Measurements from ENCODE around the gene ATP6V0E1.

DNA sequence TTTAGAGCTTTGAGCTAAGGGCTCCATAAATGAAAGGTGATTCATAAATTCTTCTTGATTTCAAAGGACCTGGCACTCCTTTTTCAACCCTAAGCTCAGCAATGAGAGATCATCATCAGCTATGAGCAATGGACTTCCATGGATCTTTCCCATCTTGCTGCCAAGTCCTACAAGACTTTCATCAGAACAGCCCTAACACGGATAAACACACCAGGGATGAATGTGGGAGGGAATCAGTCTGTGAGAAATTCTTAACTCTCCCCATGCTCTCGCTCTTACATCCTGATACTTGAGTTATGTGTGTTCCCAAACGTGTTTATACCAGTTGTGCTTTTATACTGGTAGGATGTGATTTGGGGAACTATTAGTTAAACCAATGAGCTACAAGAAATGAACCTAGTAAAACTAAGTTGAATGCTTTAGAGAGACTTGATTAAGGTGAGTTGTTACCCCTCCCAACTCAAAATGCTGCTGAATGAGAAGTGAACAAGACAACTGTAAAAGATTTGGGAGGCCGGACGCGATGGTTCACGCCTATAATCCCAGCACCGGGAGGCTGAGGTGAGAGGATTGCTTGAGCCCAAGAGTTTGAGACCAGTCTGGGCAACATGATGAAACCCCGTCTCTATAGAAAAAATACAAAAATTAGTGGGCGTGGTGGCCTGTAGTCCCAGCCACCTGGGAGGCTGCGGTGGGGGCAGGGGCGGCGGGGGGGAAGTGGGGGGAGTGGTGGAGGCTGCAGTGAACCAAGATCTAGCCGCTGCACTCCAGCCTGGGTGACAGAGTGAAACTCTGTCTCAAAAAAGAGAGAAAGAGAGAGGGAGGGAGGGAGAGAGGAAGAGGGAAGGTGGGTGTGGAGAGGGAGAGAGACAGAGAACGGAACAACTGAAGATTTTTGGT is 29.5 kb upstream of the ATP6V0E1 start:
- no peak for TF ChIP-seq POLR2A (IDR thresholded peaks at IDR 0.05)
- TF ChIP-seq, protein P1, sequence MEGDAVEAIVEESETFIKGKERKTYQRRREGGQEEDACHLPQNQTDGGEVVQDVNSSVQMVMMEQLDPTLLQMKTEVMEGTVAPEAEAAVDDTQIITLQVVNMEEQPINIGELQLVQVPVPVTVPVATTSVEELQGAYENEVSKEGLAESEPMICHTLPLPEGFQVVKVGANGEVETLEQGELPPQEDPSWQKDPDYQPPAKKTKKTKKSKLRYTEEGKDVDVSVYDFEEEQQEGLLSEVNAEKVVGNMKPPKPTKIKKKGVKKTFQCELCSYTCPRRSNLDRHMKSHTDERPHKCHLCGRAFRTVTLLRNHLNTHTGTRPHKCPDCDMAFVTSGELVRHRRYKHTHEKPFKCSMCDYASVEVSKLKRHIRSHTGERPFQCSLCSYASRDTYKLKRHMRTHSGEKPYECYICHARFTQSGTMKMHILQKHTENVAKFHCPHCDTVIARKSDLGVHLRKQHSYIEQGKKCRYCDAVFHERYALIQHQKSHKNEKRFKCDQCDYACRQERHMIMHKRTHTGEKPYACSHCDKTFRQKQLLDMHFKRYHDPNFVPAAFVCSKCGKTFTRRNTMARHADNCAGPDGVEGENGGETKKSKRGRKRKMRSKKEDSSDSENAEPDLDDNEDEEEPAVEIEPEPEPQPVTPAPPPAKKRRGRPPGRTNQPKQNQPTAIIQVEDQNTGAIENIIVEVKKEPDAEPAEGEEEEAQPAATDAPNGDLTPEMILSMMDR (IDR thresholded peaks at IDR 0.05): no peak
